GM12878 (cell line): Measurements from ENCODE around the gene ABCB8. TPM values are rescaled to one million over a fixed set of nuclear protein-coding genes. Genes with fewer than 3 reads are reported as not detected.
A peak's percentile ranks its signal among the peaks of the same experiment; 100 is the strongest.

ENCODE experiments used
- ATAC-seq: fragments of 200-7000 bp; cut with Tn5 transposase; 3 replicates; pipeline ENCODE4 v1.9.1; 2020; ENCODE audit warnings: mild to moderate bottlenecking, moderate library complexity
- BruUV-seq: library from RNA; stranded (reverse); fragments of 400-500 nt; replicated peaks from 2 replicates; lab custom pipeline; 2021; lab: Mats Ljungman, UMichigan
- CTCF ChIA-PET: fragments of 300-600 bp; sonication (Branson Sonifier 250); formaldehyde crosslinking; extraction: SDS; loops from one replicate; lab custom pipeline; 2021; ENCODE audit warnings: inconsistent platforms; lab: Yijun Ruan, JAX
- POLR2A ChIA-PET: fragments of 350-600 bp; formaldehyde crosslinking; extraction: SDS; loops from one replicate; lab custom pipeline; 2021; ENCODE audit warnings: inconsistent platforms; lab: Charles Lee
- RAD21 ChIA-PET: fragments of 300-600 bp; sonication (Branson Sonifier 250); formaldehyde crosslinking; loops from one replicate; lab custom pipeline; 2023; ENCODE audit warnings: antibody characterized with exemption; ENCODE audit not compliant: unreplicated experiment; lab: Charles Lee
- SMC1A ChIA-PET: fragments of 300-600 bp; sonication (Branson Sonifier 250); formaldehyde crosslinking; loops from one replicate; lab custom pipeline; 2023; ENCODE audit not compliant: unreplicated experiment, uncharacterized antibody; lab: Charles Lee
- DNase-seq: peaks from one replicate; pipeline ENCODE4 v3.0.0-alpha.2; 2011; ENCODE audit warnings: low read depth, low spot score
- FAIRE-seq: peaks from 3 replicates; lab custom pipeline; 2011; peaks lifted over from hg19 to GRCh38; lab: Jason Lieb, UNC
- H2AFZ ChIP-seq: 2 replicates; pipeline ENCODE4 v1.6.0; 2011; ENCODE audit warnings: low read depth, low read length, control low read depth; ENCODE audit not compliant: control insufficient read depth
- H3K27ac ChIP-seq: 2 replicates; pipeline ENCODE4 v1.5.1; 2011; ENCODE audit warnings: control low read depth; ENCODE audit not compliant: control insufficient read depth, insufficient read depth
- H3K27me3 ChIP-seq, 2 experiments: replicated peaks in 1 of 2; 2 replicates each; pipeline versions ENCODE4 v1.6.0 to v1.6.1; 2011; ENCODE audit warnings: low read length in 1 of 2; ENCODE audit not compliant: control insufficient read depth in 2 of 2, insufficient read depth in 2 of 2
- H3K36me3 ChIP-seq, 2 experiments: 2 replicates each; pipeline ENCODE4 v1.5.1; 2011; ENCODE audit warnings: low read length in 1 of 2; ENCODE audit not compliant: control insufficient read depth in 2 of 2, insufficient read depth in 2 of 2
- H3K4me1 ChIP-seq: 2 replicates; pipeline ENCODE4 v1.6.1; 2011; ENCODE audit warnings: mild to moderate bottlenecking, low read length, moderate library complexity, mixed read lengths; ENCODE audit not compliant: control insufficient read depth, insufficient read depth
- H3K4me2 ChIP-seq: 2 replicates; pipeline ENCODE4 v1.6.0; 2011; ENCODE audit warnings: control low read depth; ENCODE audit not compliant: control insufficient read depth, insufficient read depth
- H3K4me3 ChIP-seq: fragments of 200-600 bp; sonication (generic); 2 replicates; pipeline ENCODE4 v1.5.1; 2016
- H3K79me2 ChIP-seq: 2 replicates; pipeline ENCODE4 v1.6.0; 2011; ENCODE audit warnings: low read length; ENCODE audit not compliant: control insufficient read depth, insufficient read depth
- H3K9ac ChIP-seq: 2 replicates; pipeline ENCODE4 v1.8.0; 2011; ENCODE audit warnings: low read length, control low read depth, mixed read lengths; ENCODE audit not compliant: control insufficient read depth, insufficient read depth
- H3K9me3 ChIP-seq: replicated peaks from 3 replicates; pipeline ENCODE4 v1.5.1; 2011; ENCODE audit warnings: mild to moderate bottlenecking, low read length; ENCODE audit not compliant: control insufficient read depth, insufficient read depth
- H4K20me1 ChIP-seq: 2 replicates; pipeline ENCODE4 v1.6.0; 2011; ENCODE audit not compliant: control insufficient read depth, insufficient read depth
- BACH1 ChIP-seq: fragments of 450-650 bp; IDR thresholded peaks from 2 replicates; pipeline ENCODE4 v1.6.1; 2017; ENCODE audit warnings: mild to moderate bottlenecking, borderline replicate concordance
- BMI1 ChIP-seq: fragments of 450-650 bp; IDR thresholded peaks from 2 replicates; pipeline ENCODE4 v1.6.1; 2016; ENCODE audit warnings: mild to moderate bottlenecking, moderate library complexity, borderline replicate concordance
- BRCA1 ChIP-seq: IDR thresholded peaks from 2 replicates; pipeline ENCODE4 v1.6.1; 2011; ENCODE audit warnings: low read depth, low read length, improper control_type of control experiment
- CHD2 ChIP-seq: IDR thresholded peaks from 2 replicates; pipeline ENCODE4 v1.6.1; 2011; ENCODE audit warnings: low read depth, low read length, improper control_type of control experiment, borderline replicate concordance
- CHD4 ChIP-seq: fragments of 200-600 bp; sonication (generic); IDR thresholded peaks from 2 replicates; pipeline ENCODE4 v1.6.1; 2016; ENCODE audit warnings: mild to moderate bottlenecking
- CTCF ChIP-seq, 3 experiments: IDR thresholded peaks in 2 of 3; conservative IDR thresholded peaks in 1 of 3; 2 replicates each; pipeline ENCODE4 v1.5.1; 2011; ENCODE audit warnings: low read depth in 3 of 3, low read length in 3 of 3, mild to moderate bottlenecking in 3 of 3, control low read depth in 2 of 3, moderate library complexity in 2 of 3, inconsistent platforms in 1 of 3, mixed read lengths in 1 of 3; ENCODE audit not compliant: control insufficient read depth in 2 of 3, insufficient read depth in 1 of 3; ENCODE audit errors: extremely low read depth in 1 of 3
- FOXM1 ChIP-seq: IDR thresholded peaks from 2 replicates; pipeline ENCODE4 v1.6.1; 2012; ENCODE audit warnings: low read depth, mild to moderate bottlenecking, inconsistent platforms, low read length, moderate library complexity
- GABPA ChIP-seq: IDR thresholded peaks from 2 replicates; pipeline ENCODE4 v1.6.1; 2014; ENCODE audit warnings: antibody characterized with exemption, low read depth, mild to moderate bottlenecking, inconsistent platforms
- IRF4 ChIP-seq: IDR thresholded peaks from 2 replicates; pipeline ENCODE4 v1.6.1; 2011; ENCODE audit warnings: low read depth, low read length
- KLF5 ChIP-seq: fragments of 450-650 bp; IDR thresholded peaks from 2 replicates; pipeline ENCODE4 v1.6.1; 2014; ENCODE audit warnings: mild to moderate bottlenecking; ENCODE audit not compliant: partially characterized antibody
- MTA3 ChIP-seq: IDR thresholded peaks from 2 replicates; pipeline ENCODE4 v1.6.1; 2012; ENCODE audit warnings: low read length, inconsistent platforms, borderline replicate concordance
- MYC ChIP-seq: IDR thresholded peaks from 2 replicates; pipeline ENCODE4 v1.6.1; 2011; ENCODE audit warnings: mild to moderate bottlenecking, low read length, moderate library complexity, inconsistent platforms; ENCODE audit not compliant: insufficient read depth, insufficient replicate concordance, insufficient read length, severe bottlenecking
- NFIC ChIP-seq: IDR thresholded peaks from 2 replicates; pipeline ENCODE4 v1.6.1; 2012; ENCODE audit warnings: low read depth, mild to moderate bottlenecking, inconsistent platforms, low read length, moderate library complexity
- NR2F1 ChIP-seq: fragments of 450-650 bp; conservative IDR thresholded peaks from 2 replicates; pipeline ENCODE4 v1.6.1; 2017; ENCODE audit warnings: mild to moderate bottlenecking
- PML ChIP-seq: IDR thresholded peaks from 2 replicates; pipeline ENCODE4 v1.6.1; 2012; ENCODE audit warnings: low read length, inconsistent platforms
- POLR2AphosphoS2 ChIP-seq: IDR thresholded peaks from 2 replicates; pipeline ENCODE4 v1.6.1; 2011; ENCODE audit warnings: low read depth, mild to moderate bottlenecking, low read length, improper control_type of control experiment, moderate library complexity
- POLR2AphosphoS5 ChIP-seq: IDR thresholded peaks from 2 replicates; pipeline ENCODE4 v1.6.1; 2011; ENCODE audit warnings: mild to moderate bottlenecking, low read length, inconsistent platforms
- RAD21 ChIP-seq: IDR thresholded peaks from 2 replicates; pipeline ENCODE4 v1.6.1; 2011; ENCODE audit warnings: mild to moderate bottlenecking, low read depth, low read length, moderate library complexity; ENCODE audit not compliant: insufficient read depth
- SIN3A ChIP-seq: IDR thresholded peaks from 2 replicates; pipeline ENCODE4 v1.6.1; 2012; ENCODE audit warnings: low read depth, low read length, improper control_type of control experiment
- SMAD1 ChIP-seq: fragments of 450-650 bp; IDR thresholded peaks from 2 replicates; pipeline ENCODE4 v1.6.1; 2018; ENCODE audit warnings: mild to moderate bottlenecking, low read depth; ENCODE audit not compliant: partially characterized antibody
- SMC3 ChIP-seq: IDR thresholded peaks from 2 replicates; pipeline ENCODE4 v1.6.1; 2011; ENCODE audit warnings: low read length, improper control_type of control experiment, borderline replicate concordance
- SP1 ChIP-seq: IDR thresholded peaks from one replicate; pipeline ENCODE4 v1.6.1; 2011; ENCODE audit warnings: low read depth, low read length
- YBX1 ChIP-seq: fragments of 450-650 bp; IDR thresholded peaks from 2 replicates; pipeline ENCODE4 v1.6.1; 2016; ENCODE audit warnings: antibody characterized with exemption
- ZNF207 ChIP-seq: fragments of 450-650 bp; IDR thresholded peaks from 2 replicates; pipeline ENCODE4 v1.6.1; 2014; ENCODE audit warnings: antibody characterized with exemption, mild to moderate bottlenecking, borderline replicate concordance
- ZZZ3 ChIP-seq: IDR thresholded peaks from 2 replicates; pipeline ENCODE4 v1.6.1; 2011; ENCODE audit warnings: low read depth; ENCODE audit not compliant: control insufficient read depth, insufficient read length
- WGBS: methylation state at CpG from one replicate; pipeline ENCODE4 v1.1.6; 2016; ENCODE audit warnings: low lambda C conversion rate; ENCODE audit not compliant: insufficient replicate concordance, insufficient coverage; ENCODE audit errors: missing lambda C conversion rate; 5-methylcytosine and 5-hydroxymethylcytosine counted together
- in situ Hi-C: fragments of 300-500 bp; cut with MboI; formaldehyde crosslinking; loops from 9 replicates; pipeline ENCODE4 v1.14.3; 2018; ENCODE audit warnings: mixed read lengths
- intact Hi-C: fragments of 100-400 bp; cut with micrococcal nuclease; formaldehyde crosslinking; loops from one replicate; pipeline ENCODE4 v1.14.2; 2022; ENCODE audit not compliant: unreplicated experiment
- polyA plus RNA-seq, 11 experiments: library from polyadenylated mRNA; depleted of rRNA in 4 of 11; unstranded in 6 of 11; stranded (reverse) in 5 of 11; fragments of >200 nt; fragmentation: Nextera tagmentation in 4 of 11; fragmentation: Illumina TruSeq in 1 of 11; extraction: Ambion mirVana in 4 of 11; extraction: Trizol in 1 of 11; gene quantifications; 1 replicate in 1 of 11; 2 replicates in 10 of 11; pipeline versions ENCODE4 v1.2.1 to v1.2.3, GENCODE V29; 2011 to 2016; ENCODE audit warnings: inconsistent platforms in 2 of 11, missing spikeins in 2 of 11, low read depth in 1 of 11
- total RNA-seq, 4 experiments: library from RNA; depleted of rRNA in 3 of 4; stranded (reverse); fragments of >200 nt in 3 of 4; fragmentation: Illumina TruSeq in 1 of 4; extraction: Trizol in 1 of 4; gene quantifications; 2 replicates each; pipeline versions ENCODE4 v1.2.1 to v1.2.3, GENCODE V29; 2013 to 2021

The ABCB8 gene
- total and polyA plus RNA-seq, 10 of the 15 experiments (the other 5 are each of a cell fraction or from before 2014, with no cell fraction given), result 0.77 to 34.8 (median 18.9) TPM

- ChIA-PET POLR2A (no interaction called here), CTCF (interaction anchor here (0.6 to 4.2 kb wide), 17 partner anchors 9 to 220 kb away, joined by 3 to 34 read pairs (median 4); no protein-coding TSS in a partner anchor), SMC1A (interaction anchor here (0.7 to 1.8 kb wide), 2 partner anchors 23 to 929 kb away, joined by 3 to 5 read pairs; no protein-coding TSS in a partner anchor), RAD21 (interaction anchor here (0.8 to 1.6 kb wide), 3 partner anchors 24 to 88 kb away, joined by 3 to 4 read pairs (median 3); partner anchors contain the start of gene ABCB8)
- no peaks in the 10 kb centered on the region; the same call in 1 of the 2 replicates for H3K4me1 ChIP-seq
- no peaks in the 10 kb centered on the region; the same call in 2 of the 3 replicates for H3K9me3 ChIP-seq
- TF ChIP-seq CHD2, result no peak
- no peak for TF ChIP-seq NFIC
- no peak for TF ChIP-seq POLR2AphosphoS2
- TF ChIP-seq ZNF207, result no peak
- TF ChIP-seq PML, result no peak
- no peak for TF ChIP-seq BRCA1
- TF ChIP-seq FOXM1, result no peak
- TF ChIP-seq MYC, result no peak
- TF ChIP-seq YBX1, result no peak
- no peak for TF ChIP-seq BACH1
- peak; percentile 69 for TF ChIP-seq SMC3
- TF ChIP-seq POLR2AphosphoS5, result no peak
- TF ChIP-seq IRF4, result no peak
- TF ChIP-seq CHD4, result no peak
- no peak for TF ChIP-seq MTA3
- peak; percentile 48 for TF ChIP-seq RAD21
- no peak for TF ChIP-seq SMAD1
- TF ChIP-seq CTCF (IDR thresholded peaks at IDR 0.05 in 2 of 3, conservative IDR thresholded peaks at IDR 0.05 in 1 of 3; ENCODE audit: control insufficient read depth in 2 of 3, extremely low read depth in 1 of 3, insufficient read depth in 1 of 3, low read depth in 3 of 3, low read length in 3 of 3), result peak; percentile 69 to 88 (median 69)
- TF ChIP-seq KLF5, result no peak
- no peak for TF ChIP-seq NR2F1
- TF ChIP-seq SP1, result no peak
- TF ChIP-seq GABPA, result no peak
- no peak for TF ChIP-seq ZZZ3
- no peak for TF ChIP-seq SIN3A
- no peak for TF ChIP-seq BMI1
- no TSS peak for BruUV-seq
- in situ Hi-C loops, result loop anchor here (5.0 kb wide), 2 partner anchors 84 to 209 kb away; no protein-coding TSS in a partner anchor
- H3K79me2 ChIP-seq, result no peaks in the 10 kb centered on the region
- intact Hi-C loops, result no loop called here
- no peak overlapping the region for H3K4me2 ChIP-seq
- ATAC-seq (peak; percentile 83), DNase-seq (no peak), FAIRE-seq (peak; percentile 31)
- H4K20me1 ChIP-seq, result no peaks in the 10 kb centered on the region
- H2AFZ ChIP-seq, result no peak overlapping the region
- H3K36me3 ChIP-seq, result no peaks in the 10 kb centered on the region
- H3K27ac ChIP-seq, result no peak overlapping the region
- H3K9ac ChIP-seq, result no peak overlapping the region
- WGBS, result 5% methylated on average over 16 of the region's 16 CpGs
- H3K27me3 ChIP-seq, result peaks cover 2 to 3% of the 10 kb centered on the region in 2 experiments; a peak in 3 of 4 replicates
- H3K4me3 ChIP-seq, result no peak overlapping the region
These were observed 42.1 kb upstream of the ABCB8 start for GRCh38 chr7:150986099-150986512.
